HG03469 (cell line): ENCODE data around the gene DPH6.
"Not testable (repeated sequence)": the region's sequence is repeated elsewhere in the genome, so short reads cannot be mapped to it uniquely, and the experiment has no call there.

Source experiments
- ATAC-seq: cut with Tn5 transposase; IDR thresholded peaks from one replicate; pipeline ENCODE4 v1.9.1; 2021; ENCODE audit warnings: mild to moderate bottlenecking, moderate library complexity, moderate number of reproducible peaks; ENCODE audit not compliant: unreplicated experiment

DPH6 gene

GRCh38 chr15:35351059-35351458, 194.9 kb downstream of the DPH6 start:
- no peak for ATAC-seq

DNA sequence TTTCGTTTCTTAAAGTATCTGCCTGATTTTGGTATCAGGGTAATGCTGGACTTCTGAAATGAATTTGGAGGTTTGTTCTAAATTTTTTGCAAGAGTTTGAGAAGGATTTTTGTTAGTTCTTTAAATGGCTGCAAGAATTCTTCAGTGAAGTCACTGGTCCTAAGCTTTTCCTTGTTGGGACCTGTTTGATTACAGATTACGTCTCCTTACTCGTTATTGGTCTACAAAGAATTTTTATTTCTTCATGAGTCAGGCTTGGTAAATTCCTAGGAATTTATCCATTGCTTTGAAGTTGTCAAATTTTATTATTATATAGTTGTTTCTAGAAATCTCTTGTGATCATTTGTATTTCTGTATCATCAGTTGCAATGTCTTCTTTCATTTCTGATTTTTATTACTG, 196.0 kb downstream of the DPH6 start:
- ATAC-seq: no peak

GRCh38 chr15:35330916-35331315, 215.0 kb downstream of the DPH6 start:
- no peak for ATAC-seq

DNA sequence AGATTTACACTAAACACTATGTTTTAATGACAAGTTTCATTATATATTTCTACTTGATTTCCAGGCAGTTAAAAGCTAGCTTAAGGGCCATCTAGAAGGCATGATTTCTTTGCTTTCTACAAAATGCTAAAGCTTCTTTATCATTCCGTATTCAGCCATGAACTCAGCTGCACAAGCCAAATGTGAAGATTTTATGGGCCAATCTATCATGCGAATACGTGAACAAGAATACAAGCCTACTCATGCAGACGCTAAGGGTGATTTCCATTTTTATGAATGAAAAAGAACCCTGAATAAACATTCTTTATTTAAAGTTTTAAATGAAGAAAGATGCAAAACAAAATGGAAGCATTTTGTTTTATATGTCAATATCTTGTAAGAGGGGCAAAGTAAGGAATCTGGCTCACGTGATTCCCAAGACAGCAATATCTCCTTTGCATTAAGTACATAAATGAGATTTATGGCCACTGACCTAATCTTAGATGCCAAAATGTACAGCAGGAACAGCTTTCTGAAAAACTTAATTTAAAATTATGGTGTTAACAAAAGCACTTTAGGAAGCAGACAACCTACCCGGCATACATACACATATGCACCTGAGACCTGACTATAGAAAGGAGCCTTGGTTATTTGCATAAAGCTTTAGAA, 215.8 kb downstream of the DPH6 start:
- no peak for ATAC-seq

DNA sequence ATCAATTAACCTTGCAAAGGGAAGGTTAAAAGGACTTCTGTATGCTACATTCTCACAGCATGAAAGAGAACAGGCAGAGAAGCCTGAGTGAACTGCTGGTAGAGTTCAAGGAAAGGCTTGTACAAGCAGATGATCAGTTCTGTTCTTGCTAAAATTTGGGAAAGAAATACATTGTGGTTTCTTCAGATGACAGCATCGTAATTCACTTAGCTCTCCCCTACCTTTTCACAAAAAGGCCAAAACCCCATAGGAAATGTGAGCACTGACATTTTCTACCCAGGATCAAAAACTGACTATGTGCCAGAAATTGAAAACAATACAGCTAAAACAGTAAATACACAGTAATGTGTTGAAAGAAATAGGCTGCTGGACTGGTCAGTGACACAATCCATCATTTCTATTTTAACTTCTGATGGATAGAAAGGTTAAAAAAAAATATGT, 216.4 kb downstream of the DPH6 start:
- no peak for ATAC-seq

GRCh38 chr15:35328836-35329235, 217.1 kb downstream of the DPH6 start:
- not testable (repeated sequence) for ATAC-seq

DNA sequence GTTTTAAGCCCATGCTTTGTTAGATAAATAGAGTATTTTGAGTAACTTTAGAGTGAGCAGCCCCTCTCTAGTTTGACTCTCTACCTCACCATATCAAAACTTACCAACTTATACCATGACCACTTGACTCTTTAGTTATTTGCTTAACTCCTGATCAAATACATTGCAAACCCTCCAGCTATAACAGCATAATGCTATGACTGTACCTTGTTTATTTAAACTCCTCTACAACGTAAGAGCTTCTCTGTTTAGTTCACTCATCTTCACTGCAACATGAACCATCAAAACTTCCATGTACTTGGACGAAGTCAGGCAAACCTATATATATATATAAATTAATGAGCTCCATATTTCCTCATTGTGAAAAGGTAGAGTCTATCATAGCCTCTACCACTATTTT, 218.2 kb downstream of the DPH6 start:
- ATAC-seq: no peak

DNA sequence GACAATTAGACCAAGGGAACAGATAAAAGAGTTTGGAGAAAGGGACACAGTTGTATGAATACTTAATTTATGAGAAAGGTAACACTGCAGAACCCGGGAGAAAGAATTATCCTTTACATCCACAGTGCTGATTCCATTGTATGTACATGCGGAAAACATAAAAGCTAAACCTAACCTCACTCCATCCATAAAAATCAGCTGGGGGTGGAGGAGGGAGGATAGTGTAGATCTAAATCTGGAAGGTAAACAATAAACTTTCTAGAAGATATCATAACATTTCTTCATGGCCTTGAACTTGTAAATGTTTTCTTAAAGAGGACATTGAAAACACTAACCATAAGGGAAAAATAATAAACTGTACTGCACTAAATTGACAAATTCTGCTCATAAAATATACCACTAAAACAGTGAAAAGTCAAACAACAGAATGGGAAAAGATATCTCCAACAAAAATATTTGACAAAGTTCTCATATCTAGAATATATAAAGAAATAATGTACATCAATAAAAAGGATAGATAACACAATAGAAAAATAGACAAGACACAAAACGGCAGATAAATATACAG, 220.5 kb downstream of the DPH6 start:
- ATAC-seq: no peak

GRCh38 chr15:35323141-35323540, 222.8 kb downstream of the DPH6 start:
- no peak for ATAC-seq

DNA sequence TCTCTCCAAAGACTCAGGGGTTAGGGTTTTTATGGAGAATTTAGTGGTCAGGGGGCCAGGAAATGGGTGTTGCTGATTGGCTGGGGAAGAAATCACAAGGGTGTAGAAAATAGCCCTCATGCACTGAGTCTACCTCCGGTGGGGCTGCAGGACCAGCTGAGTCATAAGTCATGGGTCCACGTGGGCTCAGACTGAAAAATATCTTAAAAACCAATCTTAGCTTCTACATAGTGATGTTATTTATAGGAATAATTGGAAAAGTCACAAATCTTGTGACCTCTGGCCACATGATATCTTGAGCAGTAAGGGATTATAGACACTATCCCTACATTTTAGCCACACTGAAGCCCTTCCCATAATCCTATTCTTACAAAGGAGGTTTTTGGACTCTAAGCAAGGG, 224.0 kb downstream of the DPH6 start:
- no peak for ATAC-seq

DNA sequence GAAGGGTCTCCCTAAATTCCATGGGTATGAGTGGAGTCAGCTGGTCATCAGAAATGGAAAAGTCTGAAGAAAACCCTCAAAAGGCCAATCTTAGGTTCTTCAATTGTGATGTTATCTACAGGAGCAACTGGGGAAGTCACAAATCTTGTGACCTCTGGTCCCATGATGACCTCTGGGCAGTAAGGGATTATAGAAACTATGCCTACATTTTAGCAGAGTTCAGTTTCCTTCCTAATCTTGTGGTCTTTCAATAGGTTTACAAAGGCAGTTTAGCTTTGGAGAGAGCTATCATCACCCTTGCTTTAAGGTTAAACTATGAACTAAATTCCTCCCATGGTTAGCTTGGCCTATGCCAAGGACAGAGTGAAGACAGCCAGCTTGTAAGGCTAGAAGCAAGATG, 225.1 kb downstream of the DPH6 start:
- ATAC-seq: no peak
